Urinary bladder (tissue), 4 donors: ENCODE measurements around the gene PLAGL2. TPM values are rescaled to one million over a fixed set of nuclear protein-coding genes. Genes with fewer than 3 reads are reported as not detected.

Source experiments
- DNase-seq: peaks from one replicate; pipeline ENCODE4 v3.0.0-alpha.2; 2015; ENCODE audit errors: extremely low spot score
- H3K27ac ChIP-seq: one replicate; pipeline ENCODE4 v1.5.1; 2013; ENCODE audit warnings: low read depth, mild to moderate bottlenecking, moderate library complexity
- H3K36me3 ChIP-seq: one replicate; pipeline ENCODE4 v1.6.1; 2013; ENCODE audit warnings: mild to moderate bottlenecking, moderate library complexity; ENCODE audit not compliant: insufficient read depth
- H3K4me1 ChIP-seq: one replicate; pipeline ENCODE4 v1.6.1; 2013; ENCODE audit warnings: mild to moderate bottlenecking, moderate library complexity; ENCODE audit not compliant: insufficient read depth
- H3K4me3 ChIP-seq: one replicate; pipeline ENCODE4 v1.5.1; 2013; ENCODE audit warnings: low read depth, low read length
- WGBS: extraction: QIAGEN DNeasy Blood & Tissue Kit; methylation state at CpG from one replicate; pipeline ENCODE4 v1.1.7; 2013; 5-methylcytosine and 5-hydroxymethylcytosine counted together
- polyA plus RNA-seq: library from polyadenylated mRNA; stranded (reverse); fragments of 200-250 nt; gene quantifications from one replicate; pipeline ENCODE4 v1.2.3, GENCODE V29; 2013
- total RNA-seq: library from RNA; depleted of rRNA; stranded (reverse); fragments of >200 nt; gene quantifications from one replicate; pipeline ENCODE4 v1.2.3, GENCODE V29; 2014
- donor health status: healthy with polysubstance abuse.
- donor health status: healthy.

Gene PLAGL2
- total and polyA plus RNA-seq, 2 donors = 3.0 to 5.1 TPM

DNA sequence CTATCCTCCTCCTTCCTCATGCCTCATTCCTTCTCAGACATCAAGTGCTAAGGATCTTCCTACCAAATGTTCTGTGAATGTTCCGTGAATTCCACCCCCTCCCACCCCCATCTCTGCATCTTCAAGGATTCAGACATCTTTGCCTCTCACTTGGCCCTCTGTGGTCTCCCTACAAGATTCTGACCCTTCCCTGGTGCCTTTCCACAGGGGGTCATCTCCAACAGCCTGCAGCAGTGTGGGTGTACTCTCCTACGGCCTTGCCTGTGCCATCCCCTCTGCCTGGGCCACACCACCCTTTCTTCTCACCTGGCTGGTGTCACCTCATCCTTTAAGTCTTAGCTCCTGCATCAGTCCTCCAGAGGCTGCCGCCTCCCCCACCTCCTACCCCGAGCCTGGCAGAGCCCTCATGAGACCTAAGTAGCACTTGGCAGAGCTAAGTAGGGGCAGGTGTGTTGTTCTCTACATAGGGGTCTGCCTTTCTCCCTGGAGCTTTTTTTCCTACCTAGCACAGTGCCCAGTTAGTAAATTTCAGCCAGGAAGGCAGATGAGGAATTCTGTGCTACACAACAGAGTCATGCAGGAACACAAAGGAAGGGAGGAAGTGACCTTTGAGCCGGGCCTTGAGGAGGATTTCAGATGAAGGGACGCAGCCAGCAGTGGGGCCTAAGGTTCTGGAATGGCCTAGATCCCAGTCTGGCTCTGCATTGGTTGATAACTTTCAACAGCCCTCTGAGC is 55.0 kb downstream of the PLAGL2 start:
- no peak overlapping the region for H3K27ac ChIP-seq
- H3K4me3 ChIP-seq = no peak overlapping the region
- H3K36me3 ChIP-seq = no peaks in the 10 kb centered on the region
- H3K4me1 ChIP-seq = no peaks in the 10 kb centered on the region
- no peak for DNase-seq
- 88% methylated on average over 6 of the region's 6 CpGs for WGBS

DNA sequence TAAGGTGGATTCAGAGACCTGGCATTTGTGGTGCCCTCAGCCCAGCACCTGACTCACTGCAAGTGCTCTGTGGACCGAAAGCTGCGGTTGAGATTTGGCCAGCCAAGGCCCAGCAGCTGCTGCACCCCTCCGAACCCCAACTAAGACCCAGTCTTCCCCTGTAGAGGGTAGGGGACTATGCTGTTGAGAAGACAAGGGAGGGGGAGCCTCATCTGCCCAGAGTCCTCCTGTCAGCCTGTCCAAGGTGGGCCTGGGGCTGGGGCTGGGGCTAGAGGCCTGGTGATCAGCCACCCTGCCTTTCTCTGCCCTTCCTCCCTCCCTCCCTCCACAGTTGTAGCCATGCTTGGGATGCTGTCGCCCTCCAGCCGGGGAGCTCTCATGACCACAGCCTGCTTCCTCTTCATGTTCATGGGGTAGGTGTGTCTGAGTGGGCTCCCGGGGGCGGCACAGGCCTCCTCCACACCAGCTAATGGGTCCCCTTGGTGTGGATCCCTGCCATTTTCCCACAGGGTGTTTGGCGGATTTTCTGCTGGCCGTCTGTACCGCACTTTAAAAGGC is 57.2 kb downstream of the PLAGL2 start:
- WGBS = 87% methylated on average over 10 of the region's 10 CpGs
- no peaks in the 10 kb centered on the region for H3K4me1 ChIP-seq
- H3K36me3 ChIP-seq = no peaks in the 10 kb centered on the region
- DNase-seq = no peak
- H3K27ac ChIP-seq = no peak overlapping the region
- H3K4me3 ChIP-seq = no peak overlapping the region

DNA sequence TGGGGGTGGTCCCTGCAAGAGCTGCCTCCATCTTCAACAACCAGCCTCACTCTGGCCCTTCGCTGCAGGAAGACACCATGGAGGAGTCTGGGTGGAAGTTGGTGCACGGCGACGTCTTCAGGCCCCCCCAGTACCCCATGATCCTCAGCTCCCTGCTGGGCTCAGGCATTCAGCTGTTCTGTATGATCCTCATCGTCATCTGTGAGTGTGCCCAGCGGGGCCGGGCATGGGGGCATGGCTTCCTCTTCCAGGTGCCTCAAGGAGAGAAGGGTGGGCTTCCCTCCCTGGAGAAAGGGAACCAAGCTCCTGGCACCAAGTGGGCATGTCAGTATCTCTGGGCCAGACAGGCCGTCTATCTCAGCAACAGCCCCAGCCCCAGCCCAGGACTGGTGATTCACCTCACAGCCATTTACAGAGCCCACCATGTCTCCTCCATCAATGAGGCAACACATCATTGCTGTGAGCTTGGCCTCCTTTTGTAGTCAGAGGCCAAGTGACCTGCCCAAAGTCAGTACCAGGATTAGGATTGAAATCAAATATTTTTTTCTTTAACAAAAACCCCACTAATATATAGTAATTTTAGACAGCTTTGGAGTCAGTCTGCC is 57.9 kb downstream of the PLAGL2 start:
- Histone ChIP-seq H3K4me3 (no peak overlapping the region), H3K27ac (no peak overlapping the region), H3K4me1 (no peaks in the 10 kb centered on the region), H3K36me3 (no peaks in the 10 kb centered on the region)
- no peak for DNase-seq
- 82% methylated on average over 8 of the region's 8 CpGs for WGBS

DNA sequence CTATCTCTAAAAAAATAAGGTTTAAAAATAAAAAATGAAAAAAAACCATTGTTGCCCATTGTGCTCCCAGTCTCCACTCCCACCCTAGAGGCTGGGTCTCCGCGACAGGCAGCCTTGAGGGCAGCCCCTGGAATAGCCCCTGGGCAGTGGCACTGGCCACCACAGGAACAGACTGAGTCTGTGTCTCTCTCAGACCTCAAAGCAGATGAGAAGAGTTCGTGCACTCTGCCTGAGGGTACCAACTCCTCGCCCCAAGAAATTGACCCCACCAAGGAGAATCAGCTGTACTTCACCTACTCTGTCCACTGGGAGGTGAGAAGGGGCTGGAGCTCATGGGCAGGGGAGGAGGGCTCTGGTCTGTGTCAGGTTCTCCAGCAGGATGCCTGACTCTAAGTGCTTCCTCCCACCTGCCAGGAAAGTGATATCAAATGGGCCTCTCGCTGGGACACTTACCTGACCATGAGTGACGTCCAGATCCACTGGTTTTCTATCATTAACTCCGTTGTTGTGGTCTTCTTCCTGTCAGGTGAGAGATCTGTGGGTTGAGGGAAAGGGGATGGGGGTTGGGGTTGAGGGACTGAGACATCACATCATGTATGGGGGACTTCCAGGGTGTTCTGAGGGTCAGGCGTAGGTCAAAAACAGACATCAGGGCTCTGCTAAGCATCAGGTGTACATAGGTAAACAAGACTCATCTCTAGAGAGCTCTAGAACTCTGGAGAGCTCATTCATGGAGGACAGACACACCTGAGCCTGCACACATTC is 62.5 kb downstream of the PLAGL2 start:
- peaks cover 10% of the 10 kb centered on the region for H3K36me3 ChIP-seq
- H3K4me1 ChIP-seq = no peaks in the 10 kb centered on the region
- no peak for DNase-seq
- 94% methylated on average over 8 of the region's 8 CpGs for WGBS
- H3K27ac ChIP-seq = no peak overlapping the region
- no peak overlapping the region for H3K4me3 ChIP-seq

DNA sequence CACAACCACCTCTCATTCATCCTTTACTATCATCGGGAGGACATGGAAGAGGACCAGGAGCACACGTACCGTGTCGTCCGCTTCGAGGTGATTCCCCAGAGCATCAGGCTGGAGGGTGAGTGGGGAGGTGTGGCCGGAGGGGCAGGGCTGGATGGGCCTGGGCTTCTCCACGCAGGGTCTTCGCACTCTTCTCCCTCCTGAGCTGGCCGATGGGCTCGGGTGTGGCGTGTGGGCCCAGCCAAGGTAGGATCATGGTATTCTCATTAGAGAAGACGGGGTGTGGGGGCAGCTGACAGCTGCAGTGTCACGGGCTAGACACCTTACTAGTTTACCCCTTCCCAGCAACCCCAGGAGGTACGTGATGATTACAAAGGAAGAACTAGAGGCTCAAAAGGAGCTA is 64.6 kb downstream of the PLAGL2 start:
- H3K4me1 ChIP-seq = no peaks in the 10 kb centered on the region
- 95% methylated on average over 15 of the region's 15 CpGs for WGBS
- no peak overlapping the region for H3K27ac ChIP-seq
- no peak for DNase-seq
- no peak overlapping the region for H3K4me3 ChIP-seq
- peaks cover 10% of the 10 kb centered on the region for H3K36me3 ChIP-seq

Other genes with a start within 250 kb of the PLAGL2 start
- 0.05 TPM for gene XKR7, start 239.6 kb downstream of the PLAGL2 start, total RNA-seq
- gene XKR7, start 239.6 kb downstream of the PLAGL2 start, polyA plus RNA-seq = 0.03 TPM
- 5.8 TPM for gene CCM2L, start 197.3 kb downstream of the PLAGL2 start, total RNA-seq
- gene CCM2L, start 197.3 kb downstream of the PLAGL2 start, polyA plus RNA-seq = 9.3 TPM
- 8.3 TPM for gene HCK, start 155.5 kb downstream of the PLAGL2 start, total RNA-seq
- gene HCK, start 155.5 kb downstream of the PLAGL2 start, polyA plus RNA-seq = 12.2 TPM
- gene TM9SF4, start 98.0 kb downstream of the PLAGL2 start, total RNA-seq = 23.2 TPM
- gene TM9SF4, start 98.0 kb downstream of the PLAGL2 start, polyA plus RNA-seq = 36.3 TPM
- gene POFUT1, start 137 bp upstream of the PLAGL2 start, total RNA-seq = 34.7 TPM
- 28.4 TPM for gene POFUT1, start 137 bp upstream of the PLAGL2 start, polyA plus RNA-seq
- gene KIF3B, start 69.9 kb upstream of the PLAGL2 start, total RNA-seq = 21.1 TPM
- gene KIF3B, start 69.9 kb upstream of the PLAGL2 start, polyA plus RNA-seq = 15.8 TPM
- 69.6 TPM for gene ASXL1, start 150.6 kb upstream of the PLAGL2 start, total RNA-seq
- 28.6 TPM for gene ASXL1, start 150.6 kb upstream of the PLAGL2 start, polyA plus RNA-seq